ENCODE results near the gene GATAD1. TPM values are rescaled to one million over a fixed set of nuclear protein-coding genes. Genes with fewer than 3 reads are reported as not detected.

Gene GATAD1
- total and polyA plus RNA-seq, 10 of the 15 experiments (the other 5 are each of a cell fraction or from before 2014, with no cell fraction given), result 5.5 to 45.2 (median 14.2) TPM

- CTCF ChIA-PET, result interaction anchor here (2.3 to 3.8 kb wide), 3 partner anchors 12 to 33 kb away, joined by 12 to 37 read pairs (median 13); partner anchors contain the start of gene GATAD1
- H3K9me3 ChIP-seq (replicated peaks; ENCODE audit: control insufficient read depth, insufficient read depth, low read length), result no peaks in the 10 kb centered on the region
- FAIRE-seq (no peak), ATAC-seq (no peak), DNase-seq (ENCODE audit: low read depth, low spot score) (no peak)
- H3K4me1 ChIP-seq (ENCODE audit: control insufficient read depth, insufficient read depth, low read length), result no peaks in the 10 kb centered on the region
- no peak overlapping the region for H3K9ac ChIP-seq (ENCODE audit: control insufficient read depth, insufficient read depth, low read length)
- H3K27ac ChIP-seq (ENCODE audit: control insufficient read depth, insufficient read depth), result no peak overlapping the region
- RAD21 ChIA-PET (ENCODE audit: unreplicated experiment), result no interaction called here
- H2AFZ ChIP-seq (ENCODE audit: control insufficient read depth, low read depth, low read length), result no peak overlapping the region
- no peak overlapping the region for H3K4me3 ChIP-seq
- TF ChIP-seq MXI1 (IDR thresholded peaks at IDR 0.05; ENCODE audit: low read depth, low read length), result no peak
- TF ChIP-seq ZNF384 (IDR thresholded peaks at IDR 0.05; ENCODE audit: borderline replicate concordance, low read depth, low read length), result no peak
- TF ChIP-seq E2F8 (IDR thresholded peaks at IDR 0.05; ENCODE audit: low read depth, partially characterized antibody), result no peak
- no peak for TF ChIP-seq CBX5 (IDR thresholded peaks at IDR 0.05; ENCODE audit: low read depth)
- no peak for TF ChIP-seq FOS (IDR thresholded peaks at IDR 0.05; ENCODE audit: borderline replicate concordance, extremely low read depth, insufficient read length)
- no peak for TF ChIP-seq NR2C2 (IDR thresholded peaks at IDR 0.05; ENCODE audit: borderline replicate concordance, control insufficient read depth, insufficient read length, low read depth)
- no peak for TF ChIP-seq ZBTB11 (CRISPR knock-in tag; IDR thresholded peaks at IDR 0.05)
- TF ChIP-seq CEBPZ (IDR thresholded peaks at IDR 0.05; ENCODE audit: low read depth, low read length), result no peak
- no peak for TF ChIP-seq CBX3 (IDR thresholded peaks at IDR 0.05; ENCODE audit: borderline replicate concordance, low read depth)
- H4K20me1 ChIP-seq (ENCODE audit: control insufficient read depth, insufficient read depth), result no peaks in the 10 kb centered on the region
- POLR2A ChIA-PET, result no interaction called here
- H3K36me3 ChIP-seq (ENCODE audit: control insufficient read depth in 2 of 2, insufficient read depth in 2 of 2, low read length in 1 of 2), result no peaks in the 10 kb centered on the region
- no peaks in the 10 kb centered on the region for H3K79me2 ChIP-seq (ENCODE audit: control insufficient read depth, insufficient read depth, low read length)
- H3K4me2 ChIP-seq (ENCODE audit: control insufficient read depth, insufficient read depth), result no peak overlapping the region
- BruUV-seq (replicated peaks), result no TSS peak
- no peaks in the 10 kb centered on the region for H3K27me3 ChIP-seq (replicated peaks in 1 of 2; ENCODE audit: control insufficient read depth in 2 of 2, insufficient read depth in 2 of 2, low read length in 1 of 2)
- intact Hi-C loops (cut with micrococcal nuclease; ENCODE audit: unreplicated experiment) (loop anchor here (10.0 kb wide), 1 partner anchor 592 kb away; no protein-coding TSS in a partner anchor), in situ Hi-C loops (cut with MboI) (no loop called here)
- WGBS (ENCODE audit: insufficient coverage, insufficient replicate concordance, low lambda C conversion rate, missing lambda C conversion rate), result 84% methylated on average over 3 of the region's 3 CpGs
- SMC1A ChIA-PET (ENCODE audit: uncharacterized antibody, unreplicated experiment), result no interaction called here
Observed at GRCh38 chr7:92462560-92462959, 15.3 kb downstream of the GATAD1 start.

Data from GM12878 (cell line).